HG03139 (cell line): ENCODE data around the gene ANKRD63.

Experiments used
- ATAC-seq: cut with Tn5 transposase; IDR thresholded peaks from one replicate; pipeline ENCODE4 v1.9.1; 2021; ENCODE audit not compliant: unreplicated experiment

ANKRD63 gene

DNA sequence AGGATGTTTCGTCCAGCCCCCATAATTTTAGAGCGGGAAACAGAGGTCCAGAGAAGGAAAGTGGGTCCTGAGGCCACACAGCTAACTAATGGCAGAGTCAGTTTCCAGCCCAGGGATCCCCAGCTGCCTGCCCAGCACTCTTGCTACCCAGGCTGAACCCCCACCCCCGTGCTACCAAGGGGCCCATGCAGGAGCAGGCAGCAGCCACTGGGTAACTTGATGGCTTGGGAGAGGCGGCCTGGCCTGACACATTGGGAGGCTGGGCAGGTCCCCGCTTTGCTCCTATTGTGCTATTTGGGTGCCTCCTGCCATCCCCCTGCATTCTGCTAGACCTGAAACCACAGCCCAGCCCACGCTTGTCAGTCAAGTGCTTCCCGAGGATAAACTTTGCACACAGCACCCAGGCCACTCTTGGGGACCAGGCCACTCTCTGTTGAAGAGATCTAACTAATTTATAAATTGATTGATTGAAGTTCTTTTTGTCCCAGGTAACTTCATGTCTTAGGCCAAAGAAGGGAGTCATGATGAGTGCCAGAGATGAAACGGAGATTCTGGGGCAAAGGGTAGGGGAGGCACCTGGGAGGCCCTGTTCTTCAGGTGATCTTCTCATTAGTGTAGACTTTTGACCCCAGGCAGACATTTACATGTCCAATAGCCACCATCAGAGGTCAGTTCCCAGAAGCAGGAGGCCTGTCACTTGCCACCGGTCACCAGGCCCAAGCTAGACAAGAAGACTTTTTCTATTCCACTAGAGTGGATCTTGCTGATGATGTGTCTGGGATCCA, 37.0 kb downstream of the ANKRD63 start:
- no peak for ATAC-seq

DNA sequence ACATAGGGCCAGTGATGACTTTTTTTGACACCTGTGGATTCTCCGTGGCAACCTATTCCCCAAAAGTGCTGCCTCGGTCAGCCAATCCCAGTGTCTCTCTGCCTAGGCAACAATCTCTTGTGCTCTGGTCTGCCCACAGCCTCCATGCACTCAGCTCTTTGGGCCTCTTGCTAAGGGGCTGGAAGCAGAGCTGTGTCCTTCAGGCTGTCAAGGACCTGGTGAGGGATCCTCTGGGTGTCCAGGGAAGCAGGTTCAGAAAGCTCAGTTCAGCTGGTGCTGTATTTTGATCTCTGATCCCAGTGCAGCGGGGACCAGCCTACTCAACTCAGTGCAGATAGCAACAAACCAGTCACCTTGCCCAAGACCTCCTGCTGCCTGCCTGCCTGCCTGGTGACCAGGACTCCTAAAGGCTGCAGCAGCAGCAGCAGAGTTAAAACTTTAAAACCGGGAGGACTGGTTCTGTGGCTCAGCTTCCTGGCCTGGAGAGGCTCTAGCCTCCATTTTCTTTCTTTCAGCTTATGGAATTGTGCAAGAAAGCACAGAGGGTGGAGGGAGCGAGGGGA, 37.8 kb downstream of the ANKRD63 start:
- ATAC-seq = no peak

DNA sequence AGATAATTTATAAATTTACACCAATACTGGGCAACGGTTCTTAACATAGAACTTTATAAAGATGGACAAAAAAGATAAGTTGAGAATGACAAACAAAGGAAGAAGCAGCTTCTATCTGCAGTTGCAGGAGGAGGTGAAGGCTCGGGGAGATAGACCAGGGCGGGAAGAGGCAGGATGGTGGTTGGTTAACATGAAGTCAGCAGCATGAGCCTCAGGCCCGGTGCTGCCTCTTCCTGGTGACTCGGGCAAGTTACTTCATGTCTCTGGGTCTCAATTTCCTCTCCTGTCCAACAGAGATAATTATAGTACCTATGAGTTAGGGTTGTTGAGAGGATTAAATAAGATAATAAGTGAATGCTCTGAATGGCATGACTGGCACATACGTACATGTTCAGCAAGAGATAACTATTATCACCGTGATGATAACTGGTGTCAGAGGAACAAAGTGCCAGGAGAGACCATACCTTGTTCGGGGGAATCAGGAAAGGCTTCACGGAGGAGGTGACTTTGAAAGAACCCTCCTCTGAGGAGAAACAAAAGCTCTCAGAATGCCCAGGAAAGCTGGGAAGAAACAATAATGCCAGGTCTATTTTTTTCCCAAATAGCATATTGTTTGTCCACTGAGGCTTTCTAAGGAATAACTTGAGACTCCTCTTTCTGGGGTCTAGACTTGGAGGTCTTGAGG, 39.6 kb downstream of the ANKRD63 start:
- no peak for ATAC-seq

DNA sequence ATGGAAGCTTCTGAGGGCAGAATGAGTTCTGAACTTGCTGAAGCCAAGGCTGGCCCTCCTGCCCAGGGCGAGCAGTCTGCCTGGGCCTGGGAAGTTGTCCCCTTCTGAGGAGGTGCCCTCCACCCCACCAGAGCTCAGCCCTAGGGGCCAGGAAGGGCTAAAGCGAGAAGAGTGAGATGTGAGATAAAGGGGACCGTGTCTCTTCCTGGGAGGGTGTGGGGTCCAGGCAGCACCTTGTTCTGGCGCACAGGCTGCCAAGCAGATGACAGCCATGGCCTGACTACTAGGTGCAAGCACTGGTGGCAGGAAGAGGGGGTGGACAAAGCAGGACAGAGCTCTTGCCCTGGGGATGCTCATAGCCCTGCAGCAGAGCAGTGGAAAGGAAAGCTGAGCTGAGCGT, 40.3 kb downstream of the ANKRD63 start:
- no peak for ATAC-seq

DNA sequence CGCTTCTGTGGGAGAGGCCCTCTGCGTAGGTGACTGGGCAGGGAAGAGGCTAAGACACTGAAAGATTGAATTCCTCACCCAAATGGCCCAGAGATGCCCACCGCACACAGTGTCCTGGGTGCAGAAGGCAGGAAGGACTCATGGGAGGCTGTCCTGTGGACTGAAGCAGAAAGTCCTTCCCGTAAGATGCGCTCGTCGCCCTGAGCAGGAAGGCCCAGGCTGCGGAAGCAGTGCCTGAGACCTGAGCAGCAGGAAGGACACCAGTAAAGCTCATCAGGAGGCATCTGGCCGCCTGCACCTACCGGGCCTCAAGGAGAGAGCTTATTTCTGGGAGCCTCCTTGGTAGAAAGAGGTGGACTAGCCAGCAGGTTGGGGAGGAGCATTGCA, 40.7 kb downstream of the ANKRD63 start:
- ATAC-seq = no peak

DNA sequence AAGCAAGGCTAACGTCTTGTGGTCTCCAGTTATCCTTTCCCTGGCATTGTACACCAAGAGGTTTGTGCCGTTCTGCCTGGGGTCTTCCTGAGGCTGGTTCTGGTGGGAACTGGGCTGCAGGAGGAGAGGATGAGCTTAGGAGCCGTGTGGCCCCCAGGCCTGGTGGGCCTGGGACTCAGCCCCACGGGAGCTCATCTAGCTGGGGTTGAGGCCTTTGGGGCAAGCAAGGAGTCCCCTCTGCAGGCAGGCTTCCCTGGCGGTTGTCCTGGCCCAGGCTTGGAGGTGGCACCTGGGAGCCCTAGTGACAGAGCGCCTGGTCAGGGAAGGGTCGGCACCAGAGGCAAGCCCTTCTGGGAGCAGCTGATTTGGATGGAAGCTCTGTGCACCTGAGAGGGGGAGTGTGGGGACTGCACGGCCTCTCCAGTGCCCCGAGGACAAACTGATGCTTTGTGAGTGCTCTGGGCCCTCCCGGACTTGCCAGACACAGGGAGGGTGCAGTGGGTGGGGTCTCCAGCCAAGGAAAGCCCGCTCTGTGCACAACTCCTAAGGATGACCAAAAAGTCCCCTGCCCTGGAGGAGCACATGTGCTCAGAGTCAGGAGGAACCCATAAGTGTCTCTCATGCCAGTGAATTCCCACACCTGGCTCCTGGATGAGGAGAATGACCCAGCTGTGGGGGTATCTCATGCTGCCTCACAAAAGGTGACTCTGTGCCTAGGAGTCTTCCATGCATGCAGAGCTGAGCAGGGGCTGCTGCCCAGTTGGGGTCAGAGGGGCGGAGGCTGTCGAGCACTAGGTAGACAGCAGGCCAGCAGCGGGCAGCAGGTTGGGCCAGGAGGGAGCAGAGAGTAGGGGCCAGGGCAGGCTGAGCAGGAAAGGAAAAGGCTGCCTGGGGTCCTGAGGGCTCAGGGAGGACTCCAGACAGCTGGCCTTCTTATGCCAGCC, 41.3 kb downstream of the ANKRD63 start:
- ATAC-seq = no peak

DNA sequence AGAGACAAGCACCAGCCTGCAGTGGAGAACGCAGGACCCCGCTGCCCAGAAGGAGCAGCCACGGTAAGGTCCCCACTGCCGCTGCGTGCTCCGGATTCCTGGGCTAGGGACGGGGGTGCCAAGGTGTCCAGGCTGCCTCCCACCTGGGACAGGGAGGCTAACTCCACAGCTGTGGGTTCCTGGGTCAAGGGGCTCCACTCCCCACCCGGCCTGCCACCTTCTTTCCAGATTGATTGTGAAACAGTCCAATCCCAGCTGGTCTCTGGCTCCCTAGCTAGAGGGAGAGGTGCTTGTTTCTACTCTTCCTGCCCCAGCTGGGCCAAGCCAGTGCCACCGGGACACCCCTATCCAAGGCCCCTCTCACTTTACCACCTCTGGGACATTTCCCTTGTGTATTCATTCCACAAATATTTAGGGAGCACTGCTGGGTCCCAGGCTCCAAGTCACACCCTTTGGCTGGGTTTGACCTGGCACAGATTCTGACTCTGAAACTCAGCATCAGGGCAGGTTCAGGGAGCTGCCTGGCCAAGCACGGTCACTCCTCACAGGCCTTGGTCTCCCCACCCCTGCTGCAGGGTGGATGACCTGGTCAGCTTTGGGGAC, 42.1 kb downstream of the ANKRD63 start:
- no peak for ATAC-seq

DNA sequence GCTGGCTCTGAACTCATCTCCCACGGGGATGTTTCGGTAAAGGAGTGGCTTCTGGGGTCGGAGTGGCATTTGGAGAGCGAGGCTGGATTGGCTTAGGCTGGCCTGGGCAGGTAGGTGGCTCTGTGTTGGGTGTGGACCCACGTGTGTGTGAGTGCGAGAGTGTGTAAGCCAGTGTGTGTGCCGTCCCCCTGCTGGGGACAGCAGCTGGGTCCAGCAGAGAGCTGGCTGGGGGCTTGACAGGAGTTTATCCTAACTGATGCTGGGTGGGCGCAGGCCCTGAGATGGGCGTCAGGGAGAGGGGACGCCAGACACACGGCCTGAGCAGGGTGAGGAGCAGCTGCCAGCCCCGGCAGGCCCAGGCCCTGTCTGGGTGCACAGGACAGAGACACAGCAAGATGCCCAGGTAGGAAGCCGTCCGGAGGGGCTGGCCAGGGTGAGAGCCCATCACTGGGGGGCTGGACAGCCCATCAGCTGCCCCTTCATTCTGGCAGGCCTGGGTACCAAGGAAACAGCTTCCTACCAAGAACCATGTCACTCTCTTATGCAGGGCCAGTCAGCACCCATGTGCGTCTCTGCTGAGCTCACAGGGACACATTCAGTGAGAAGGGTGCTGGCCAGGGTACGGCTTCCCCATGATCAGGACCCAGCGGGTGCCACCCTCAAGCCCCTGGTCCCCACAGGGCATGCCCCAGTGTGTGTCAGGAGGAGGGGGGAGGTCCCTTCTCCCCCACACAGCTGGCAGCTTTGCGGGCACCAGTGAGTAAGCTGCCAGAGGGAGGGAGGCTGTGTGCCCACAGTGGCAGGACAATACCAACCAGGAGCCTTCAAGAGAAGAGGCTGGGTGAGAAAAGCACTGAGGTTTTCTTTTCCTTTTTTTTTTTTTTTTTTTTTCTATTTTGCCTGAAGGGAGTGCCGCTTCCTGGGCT, 42.9 kb downstream of the ANKRD63 start:
- no peak for ATAC-seq

DNA sequence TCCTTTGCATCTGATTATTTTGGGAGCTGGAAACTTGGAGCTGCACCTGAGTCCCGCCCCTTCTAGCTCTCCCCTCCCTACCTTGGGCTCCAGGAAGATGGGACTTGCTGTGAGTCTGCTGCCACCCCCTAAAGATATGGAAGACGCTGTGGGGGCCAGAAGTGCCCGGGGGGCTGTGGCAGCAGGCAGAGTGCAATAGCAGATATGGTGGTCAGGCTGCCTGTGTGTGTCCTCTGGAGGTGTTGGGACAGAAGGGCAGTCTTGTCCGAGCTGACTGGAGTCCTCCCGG, 43.5 kb downstream of the ANKRD63 start:
- ATAC-seq = no peak

DNA sequence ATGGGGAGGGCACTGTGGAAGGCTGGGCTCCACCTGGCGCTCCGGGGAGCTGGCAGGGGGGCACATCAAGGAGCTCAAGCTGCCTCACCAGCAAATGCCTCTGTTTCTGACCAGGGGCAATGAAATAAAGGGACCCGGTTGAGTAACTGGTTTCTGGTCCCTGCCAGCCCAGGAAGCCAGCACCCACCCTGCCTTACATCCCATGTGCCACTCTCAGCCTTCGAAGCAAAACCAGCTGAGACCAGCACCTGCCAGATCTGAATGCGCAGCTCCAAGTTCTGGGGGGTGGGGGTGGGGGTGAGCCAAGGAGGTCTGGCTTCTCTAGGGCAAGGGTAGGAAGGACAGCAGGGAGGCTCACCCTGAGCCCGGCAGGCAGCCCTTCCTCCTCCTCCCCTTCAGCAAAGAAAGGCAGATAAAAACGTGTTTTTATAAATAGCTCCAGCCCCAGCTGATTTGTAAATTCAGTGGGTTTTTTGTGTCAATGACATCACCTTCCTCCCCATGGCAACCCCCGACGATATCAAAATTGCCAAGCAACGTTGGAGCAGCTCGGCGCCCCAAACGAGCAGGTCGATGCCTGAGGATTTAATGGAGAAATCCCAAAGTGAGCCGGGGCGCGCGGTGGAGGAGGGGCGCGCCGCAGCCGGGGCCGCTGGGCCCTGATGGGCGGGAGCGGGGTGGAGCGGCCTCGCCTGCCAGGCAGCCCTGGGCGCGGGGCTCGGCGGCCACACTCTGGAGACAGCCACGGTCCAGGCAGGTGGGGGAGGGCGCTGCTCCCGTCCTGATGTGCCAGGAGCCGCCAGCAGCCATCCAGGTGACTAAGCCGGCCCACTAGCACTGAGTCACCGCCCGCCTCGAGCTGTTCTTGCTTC, 44.1 kb downstream of the ANKRD63 start, which contains the start of gene PAK6:
Gene PAK6, plus strand, starts transcription at position 532 of the 872 bp plus-strand sequence. CDS start 25,723 bp downstream, outside the sequence.
- no peak for ATAC-seq

DNA sequence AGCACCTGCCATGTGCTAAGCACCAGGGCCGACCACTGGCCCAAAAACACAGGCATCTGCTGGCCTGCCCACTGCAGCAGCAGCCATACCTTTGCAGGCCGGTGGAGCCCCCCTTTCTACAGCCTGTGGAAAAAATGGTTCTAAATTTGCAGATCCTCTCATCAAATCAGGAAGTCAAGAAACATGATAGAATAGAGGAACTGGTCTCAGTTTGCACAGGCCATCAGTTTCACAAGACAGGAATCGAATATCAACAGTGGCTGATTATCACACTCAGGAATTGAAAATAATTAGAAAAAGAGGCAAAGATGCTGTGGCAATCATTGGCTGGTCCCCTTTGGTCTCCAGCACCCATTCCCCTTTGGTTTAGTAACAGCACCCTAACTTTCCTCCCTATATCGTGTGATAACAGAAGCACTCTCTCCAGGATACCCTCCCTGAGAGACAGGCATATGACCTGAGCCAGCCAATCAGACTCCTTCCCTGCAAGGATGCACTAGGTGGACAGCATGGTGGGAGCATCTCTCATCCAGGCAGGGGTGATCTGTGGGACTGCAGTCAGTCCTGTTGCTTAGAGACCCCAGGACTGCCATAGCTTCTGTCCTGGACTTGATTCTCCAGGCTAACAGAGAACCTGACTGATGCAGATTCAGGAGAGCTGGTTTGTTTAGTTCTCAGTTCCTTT, 47.5 kb downstream of the ANKRD63 start:
- no peak for ATAC-seq

DNA sequence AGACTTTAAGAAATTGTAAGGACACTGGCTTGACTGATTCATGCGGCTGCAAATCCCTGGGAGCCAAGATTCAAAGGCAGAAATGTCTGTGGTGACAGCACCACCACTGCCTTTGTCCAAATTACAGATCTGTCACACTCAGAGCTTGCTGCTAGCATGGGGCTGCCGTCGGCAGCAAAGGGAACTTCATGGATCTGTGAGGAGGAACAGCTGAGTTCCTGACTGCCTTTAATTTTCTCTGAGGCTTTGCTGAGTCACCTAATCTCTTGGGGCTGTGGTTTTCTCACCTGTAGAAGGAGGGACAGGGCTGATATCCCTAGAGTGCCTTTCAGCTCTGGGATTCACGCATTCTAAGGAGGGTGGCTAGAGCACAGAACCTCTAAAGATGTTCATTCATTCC, 48.1 kb downstream of the ANKRD63 start:
- no peak for ATAC-seq

DNA sequence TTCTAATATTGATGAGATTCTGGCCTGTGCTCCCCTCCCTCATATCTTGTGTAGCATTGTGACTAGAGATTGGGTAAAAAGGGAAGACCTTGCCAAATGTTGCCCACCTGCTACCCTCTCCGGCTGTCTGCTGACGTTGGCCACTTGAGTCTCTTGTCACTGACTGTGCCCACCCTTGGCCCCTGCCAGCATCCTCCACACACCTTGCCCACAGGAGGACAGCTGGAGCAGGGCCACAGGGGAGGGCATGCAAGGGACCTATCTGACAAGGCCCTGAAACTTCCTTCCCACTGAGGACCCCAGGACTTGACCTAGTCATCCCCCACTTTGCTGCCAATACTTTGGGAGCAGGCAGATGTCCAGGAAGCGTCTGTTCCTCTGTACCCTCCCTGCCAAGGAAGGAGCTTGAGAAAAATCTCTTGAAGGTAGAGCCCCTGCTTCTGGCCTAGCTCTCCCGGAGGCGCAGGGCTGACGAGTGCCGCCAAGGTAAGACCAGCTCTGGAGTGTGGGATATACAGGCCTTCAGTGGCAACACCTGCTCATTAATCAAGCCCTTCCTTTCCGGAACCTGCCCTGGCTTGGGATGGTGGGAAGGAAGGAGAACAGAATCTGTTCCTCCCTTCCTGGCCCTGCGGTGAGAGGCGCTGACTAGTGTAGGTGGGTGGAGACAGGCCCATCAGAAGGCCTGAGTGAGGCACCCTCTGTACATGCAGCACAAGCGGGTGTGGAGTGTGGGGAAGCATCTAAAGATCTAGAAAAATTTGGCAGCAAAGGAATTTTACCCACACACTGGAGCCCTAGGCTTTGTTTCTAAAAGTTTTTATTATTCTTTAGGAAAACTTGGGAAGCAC, 48.9 kb downstream of the ANKRD63 start:
- ATAC-seq = no peak

DNA sequence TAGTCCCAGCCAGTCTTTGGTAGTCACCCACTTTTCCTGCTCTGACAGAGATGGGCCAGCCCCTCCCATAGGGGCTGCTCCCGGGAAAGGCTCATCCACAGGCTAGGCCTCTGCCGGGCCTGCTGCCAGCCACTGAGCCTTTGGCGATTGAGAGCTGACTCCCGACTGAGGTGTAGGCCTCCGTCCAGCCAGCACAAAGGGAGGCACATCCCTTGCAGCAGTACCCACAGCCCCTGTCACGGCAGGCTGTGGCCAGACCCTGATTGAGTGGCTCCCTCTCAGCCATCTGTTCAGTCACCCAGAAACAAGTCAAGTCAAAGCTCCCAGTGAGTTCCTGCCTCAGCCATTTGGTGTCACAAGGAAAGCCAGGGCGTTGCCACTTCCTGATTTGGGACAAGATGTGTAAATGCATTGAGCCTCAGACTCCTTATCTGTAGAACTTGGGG, 50.2 kb downstream of the ANKRD63 start:
- ATAC-seq = no peak
